ENCODE measurements around the gene TMEM52. TPM values are rescaled to one million over a fixed set of nuclear protein-coding genes. Genes with fewer than 3 reads are reported as not detected.

TMEM52 gene
- total and polyA plus RNA-seq, 9 of the 15 experiments (the other 6 are each of a cell fraction or from before 2014, with no cell fraction given): 0.37 to 22.5 (median 6.8) TPM

GRCh38 chr1:1906185-1907097, 12.6 kb downstream of the TMEM52 start (continued):
- no peak for TF ChIP-seq DLX4 (CRISPR knock-in tag; IDR thresholded peaks at IDR 0.05)
- TF ChIP-seq CBX2 (IDR thresholded peaks at IDR 0.05; ENCODE audit: insufficient read depth, low read length, poor library complexity, severe bottlenecking): no peak
- peak; percentile 90 for TF ChIP-seq DEAF1 (CRISPR knock-in tag; IDR thresholded peaks at IDR 0.05)
- no peak for TF ChIP-seq THRB (CRISPR knock-in tag; conservative IDR thresholded peaks at IDR 0.05)
- no peak for TF ChIP-seq THAP12 (CRISPR knock-in tag; IDR thresholded peaks at IDR 0.05)
- no peak for TF ChIP-seq ATF4 (CRISPR knock-in tag; IDR thresholded peaks at IDR 0.05)
- TF ChIP-seq CUX1 (CRISPR knock-in tag; IDR thresholded peaks at IDR 0.05): no peak
- TF ChIP-seq RHOXF2B (CRISPR knock-in tag; conservative IDR thresholded peaks at IDR 0.05): no peak
- no peak for TF ChIP-seq ZKSCAN8 (CRISPR knock-in tag; IDR thresholded peaks at IDR 0.05)
- no peak for TF ChIP-seq ETS1 (conservative IDR thresholded peaks at IDR 0.05; ENCODE audit: control insufficient read depth, low read depth, low read length)
- no peak; the same call in 1 of the 2 replicates for TF ChIP-seq TARDBP (IDR thresholded peaks at IDR 0.05)
- TF ChIP-seq GABPA (tag; conservative IDR thresholded peaks at IDR 0.05; ENCODE audit: low read depth): no peak

Measured in K562 (cell line).